Hypothalamus (tissue), 51 donors: Measurements from ENCODE around the gene RHOB.
"Not testable (repeated sequence)": the region's sequence is repeated elsewhere in the genome, so short reads cannot be mapped to it uniquely, and the experiment has no call there.

Source experiments
- DNase-seq, 51 donors: peaks; one replicate each; lab custom pipeline; 2025; lab: John Stamatoyannopoulos, UW

RHOB gene

DNA sequence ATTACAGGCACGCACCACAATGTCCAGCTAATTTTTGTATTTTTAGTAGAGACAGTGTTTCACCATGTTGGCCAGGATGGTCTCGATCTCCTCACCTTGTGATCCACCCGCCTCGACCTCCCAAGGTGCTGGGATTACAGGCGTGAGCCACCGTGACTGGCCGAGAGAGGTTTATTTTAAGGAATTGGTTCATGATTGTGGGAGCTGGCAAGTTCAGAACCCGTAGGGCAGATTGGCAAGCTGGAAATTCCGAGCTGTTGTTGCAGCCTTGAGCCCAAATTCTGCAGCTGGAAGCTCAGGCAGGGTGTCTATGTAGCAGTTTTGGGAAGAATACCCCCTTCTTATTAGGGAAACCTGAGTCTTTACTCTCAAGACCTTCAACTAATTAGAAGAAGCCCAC is 11.4 kb upstream of the RHOB start:
- DNase-seq = not testable (repeated sequence)

DNA sequence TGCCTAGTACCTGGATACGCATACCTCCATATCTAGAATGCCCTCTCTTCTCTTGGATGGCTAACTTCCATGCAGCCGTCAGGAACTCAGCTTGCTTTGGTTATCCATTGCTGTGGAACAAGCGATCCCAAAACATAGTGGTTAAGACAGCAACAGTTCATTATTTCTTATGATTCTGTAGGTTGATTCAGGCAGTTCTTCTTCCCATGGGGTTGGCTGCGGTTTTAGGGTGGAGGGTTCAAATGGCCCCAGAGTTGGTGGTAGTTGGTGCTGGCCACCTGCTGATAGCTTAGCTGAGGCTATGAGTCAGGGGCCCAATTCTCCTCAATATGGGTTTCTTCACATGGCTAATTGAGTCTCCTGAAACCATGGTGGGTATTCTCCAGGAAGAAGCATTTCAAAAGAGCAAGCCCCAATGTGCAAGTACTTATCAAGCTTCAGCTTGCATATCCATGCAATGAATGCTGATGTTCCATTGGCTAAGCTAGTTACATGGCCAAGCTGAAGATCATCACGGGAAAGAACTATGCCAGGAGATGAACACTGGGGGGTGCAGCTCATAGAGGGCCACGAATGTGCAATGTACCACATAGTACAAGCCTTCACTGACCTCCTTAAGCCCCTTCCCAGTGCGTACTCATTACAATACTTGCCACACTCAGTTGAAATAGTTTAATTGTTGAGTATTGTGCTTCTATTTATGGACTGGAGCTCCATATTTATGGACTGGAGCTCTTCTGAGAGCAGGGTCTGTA is 10.0 kb upstream of the RHOB start:
- no peak for DNase-seq

DNA sequence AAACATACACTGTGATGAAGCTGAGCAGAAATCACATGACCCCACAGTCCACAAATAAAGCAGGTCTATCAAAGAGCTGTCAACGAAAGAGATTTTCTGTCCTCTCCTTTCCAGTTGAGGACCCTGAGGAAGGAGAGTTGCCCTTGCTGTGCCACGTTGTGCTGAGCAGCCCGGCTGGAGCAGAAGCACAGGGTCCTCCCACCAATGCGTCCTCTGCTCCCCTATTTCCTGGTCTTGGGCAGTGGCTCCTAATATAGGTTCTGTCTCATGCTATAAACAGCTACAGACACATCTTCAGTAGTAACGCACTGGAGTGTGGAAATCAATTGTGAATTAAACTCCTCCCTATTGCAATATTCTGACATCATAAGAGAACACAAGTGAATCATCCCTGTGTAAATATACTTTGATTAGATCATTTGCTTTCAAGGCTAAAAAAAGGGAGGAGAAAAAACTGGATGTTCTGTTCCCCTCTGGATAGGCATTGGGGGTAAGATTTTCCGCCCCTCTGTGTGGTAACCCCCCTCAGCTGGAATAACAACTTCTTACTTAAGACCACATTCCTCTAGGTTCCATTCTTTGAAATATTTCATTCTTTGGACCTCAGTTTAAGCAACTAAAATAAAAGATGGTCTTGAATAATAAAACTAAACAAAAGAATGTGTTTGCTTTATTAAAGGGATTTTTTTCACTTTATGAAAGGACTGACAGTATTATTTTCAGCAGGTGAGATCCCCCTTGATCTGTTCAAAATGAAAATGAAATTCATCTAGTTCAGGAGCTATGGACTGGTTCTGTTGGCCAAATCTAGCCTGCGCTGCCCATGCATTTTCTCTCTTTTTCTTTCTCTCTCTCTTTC is 8.3 kb upstream of the RHOB start:
- no peak for DNase-seq

DNA sequence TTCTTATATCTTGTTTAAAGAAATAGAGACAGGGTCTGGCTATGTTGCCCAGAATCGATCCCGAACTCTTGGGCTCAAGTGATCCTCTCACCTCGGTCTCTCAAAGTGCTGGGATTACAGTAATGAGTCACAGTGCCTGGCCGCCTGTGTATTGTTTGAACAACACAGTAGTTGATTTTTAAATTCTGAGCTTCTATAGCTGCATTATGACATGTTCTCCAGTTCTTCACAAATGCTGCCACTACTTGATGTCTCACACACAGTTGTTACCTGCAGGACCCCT is 7.7 kb upstream of the RHOB start:
- no peak for DNase-seq

DNA sequence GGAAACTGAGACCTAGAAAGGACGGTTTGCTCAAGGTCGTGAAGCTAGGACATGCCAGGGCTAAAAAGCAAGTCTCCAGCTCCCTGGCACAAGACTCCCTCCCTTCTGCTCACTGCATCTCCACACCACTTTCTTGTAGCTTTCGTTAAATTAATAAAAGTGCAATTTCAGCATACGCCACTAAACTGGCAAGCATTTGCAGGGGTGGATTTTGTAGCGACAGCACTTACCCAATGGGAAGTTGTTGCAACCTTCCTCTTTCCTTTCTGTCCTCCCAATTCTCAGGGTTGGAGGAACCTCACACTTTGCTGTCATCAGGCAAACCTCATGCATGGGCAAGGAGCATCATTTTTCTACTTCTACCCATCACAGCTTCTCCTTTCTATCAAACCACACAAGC is 7.4 kb upstream of the RHOB start:
- DNase-seq = no peak

DNA sequence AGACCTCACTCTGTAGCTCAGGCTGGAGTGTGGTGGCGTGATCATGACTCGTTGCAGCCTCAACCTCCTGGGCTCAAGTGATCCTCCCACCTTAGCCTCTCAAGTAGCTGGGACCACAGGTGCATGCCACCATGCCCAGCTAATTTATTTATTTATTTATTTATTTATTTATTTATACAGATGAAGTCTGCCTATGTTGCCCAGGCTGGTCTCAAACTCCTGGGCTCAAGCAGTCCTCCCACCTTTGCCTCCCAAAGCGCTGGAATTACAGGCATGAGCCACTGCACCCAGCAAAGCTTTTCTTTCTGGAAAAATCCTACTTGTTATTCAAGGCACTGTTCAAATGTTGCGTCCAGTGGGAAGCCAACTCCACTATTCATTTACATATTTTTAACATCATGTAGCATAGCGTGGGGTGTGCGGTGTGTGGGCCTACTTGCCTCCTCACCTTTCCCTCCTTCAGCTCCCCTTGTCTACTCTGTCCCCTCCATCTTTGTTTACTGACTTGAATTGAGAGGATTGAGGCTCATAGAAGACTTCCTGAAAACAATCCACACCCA is 6.8 kb upstream of the RHOB start:
- no peak for DNase-seq

DNA sequence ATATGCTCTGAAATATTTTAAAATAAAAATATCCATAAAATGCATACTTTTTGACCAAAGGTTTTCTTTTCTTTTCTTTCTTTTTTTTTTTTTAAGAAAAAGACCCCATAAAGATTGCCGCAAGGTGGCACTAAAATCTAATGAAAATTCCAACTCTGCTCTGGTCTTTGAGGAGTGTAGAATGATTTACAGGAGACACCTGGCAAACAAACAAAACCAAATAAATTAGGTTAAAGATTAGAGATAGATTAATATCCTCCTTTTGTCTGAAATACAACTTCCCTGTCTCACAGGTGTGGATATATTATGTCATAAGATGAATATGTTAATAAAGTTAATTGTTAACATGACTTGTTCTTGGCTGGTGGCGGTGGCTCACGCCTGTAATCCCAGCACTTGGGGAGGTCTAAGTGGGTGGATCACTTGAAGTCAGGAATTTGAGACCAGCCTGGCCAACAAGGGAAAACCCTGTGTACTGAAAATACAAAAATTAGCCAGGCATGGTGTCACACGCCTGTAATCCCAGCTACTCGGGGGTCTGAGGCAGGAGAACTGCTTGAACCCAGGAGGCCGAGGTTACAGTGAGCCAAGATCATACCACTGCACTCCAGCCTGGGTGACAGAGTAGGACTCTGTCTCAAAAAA is 3.5 kb upstream of the RHOB start:
- DNase-seq = peak in 2 of 51 donors; percentile 31 to 51

DNA sequence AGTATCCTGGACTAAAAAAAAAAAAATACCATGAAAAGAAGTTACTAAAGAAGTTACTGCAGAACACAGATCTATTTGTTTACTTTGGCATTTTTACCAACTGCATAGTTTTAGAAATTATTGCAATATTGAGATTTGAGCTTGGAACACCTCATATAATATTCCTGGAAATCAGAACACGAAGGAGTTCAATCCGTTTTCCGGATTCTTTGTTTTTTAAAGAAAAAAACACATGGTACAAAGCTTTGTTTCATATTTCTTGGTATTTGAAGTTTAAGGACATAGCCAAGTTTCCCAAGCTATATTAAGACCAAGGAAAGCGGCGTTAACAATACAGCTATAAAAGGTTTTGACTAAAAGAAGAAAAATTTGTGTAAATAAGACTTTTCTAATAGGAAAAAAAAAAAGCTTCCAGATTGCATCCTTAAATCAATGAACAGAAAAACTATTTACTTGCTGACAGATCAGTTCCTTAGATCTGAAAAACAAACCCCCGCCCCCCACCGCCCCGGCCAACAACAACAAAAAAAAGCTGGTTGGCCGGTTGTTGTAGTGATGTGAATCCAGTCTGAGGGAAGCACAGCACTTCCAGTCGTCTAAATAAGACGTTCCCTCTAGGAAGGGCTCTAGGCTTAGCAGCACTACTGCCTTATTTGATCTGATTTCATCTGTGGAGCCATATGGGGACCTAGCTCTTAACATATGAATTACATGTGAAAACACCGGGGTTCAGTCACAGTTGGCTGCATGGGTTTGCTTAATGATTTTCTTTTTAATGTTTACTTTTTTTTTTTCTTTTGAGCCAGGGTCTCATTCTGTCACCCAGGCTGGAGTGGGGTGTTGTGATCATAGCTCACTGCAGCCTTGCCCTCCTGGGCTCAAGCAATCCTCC is 2.5 kb upstream of the RHOB start:
- peak in 3 of 51 donors; percentile 26 to 32 (median 30) for DNase-seq

DNA sequence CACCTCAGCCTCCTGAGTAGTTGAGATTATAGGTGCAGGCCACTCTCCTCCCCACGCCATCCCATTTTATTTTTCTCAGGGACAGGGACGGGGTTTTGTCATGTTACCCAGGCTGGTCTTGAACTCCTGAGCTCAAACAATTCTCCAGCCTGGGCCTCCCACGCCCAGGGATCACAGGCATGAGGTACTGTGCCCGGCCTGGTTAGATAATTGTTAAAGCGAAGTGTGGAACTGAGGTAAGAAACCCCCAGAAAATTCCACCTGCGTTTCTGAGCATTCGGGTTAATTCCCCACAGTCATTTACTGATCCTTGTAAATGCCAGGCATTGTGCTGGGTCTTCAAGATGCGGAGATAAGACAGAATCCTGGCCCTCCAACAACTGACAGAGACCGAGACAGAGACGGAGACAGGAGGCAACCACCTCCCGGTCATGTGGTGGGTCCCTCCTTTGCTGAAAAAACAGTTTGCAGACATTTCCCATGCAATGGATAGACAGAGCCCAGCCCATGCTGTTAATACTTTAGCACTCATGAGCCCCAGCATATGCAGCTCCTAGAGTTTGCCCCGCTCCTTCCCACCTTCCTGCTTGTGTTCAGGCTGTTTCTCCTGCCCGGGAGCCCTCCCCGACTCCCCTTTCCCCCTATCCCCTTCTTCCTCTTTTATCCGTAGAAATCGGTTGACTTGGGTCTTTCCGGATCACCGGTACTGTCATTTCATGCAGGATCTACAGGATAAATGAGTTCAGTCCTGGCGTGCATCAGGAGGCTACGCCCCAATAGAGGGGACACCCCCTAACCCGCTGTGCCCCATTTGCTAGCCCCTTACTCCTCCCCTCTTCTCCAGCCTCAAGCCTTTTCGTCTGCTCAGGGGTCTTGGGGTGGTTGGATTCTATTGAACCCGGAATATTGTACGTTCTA is 1.6 kb upstream of the RHOB start:
- no peak for DNase-seq

DNA sequence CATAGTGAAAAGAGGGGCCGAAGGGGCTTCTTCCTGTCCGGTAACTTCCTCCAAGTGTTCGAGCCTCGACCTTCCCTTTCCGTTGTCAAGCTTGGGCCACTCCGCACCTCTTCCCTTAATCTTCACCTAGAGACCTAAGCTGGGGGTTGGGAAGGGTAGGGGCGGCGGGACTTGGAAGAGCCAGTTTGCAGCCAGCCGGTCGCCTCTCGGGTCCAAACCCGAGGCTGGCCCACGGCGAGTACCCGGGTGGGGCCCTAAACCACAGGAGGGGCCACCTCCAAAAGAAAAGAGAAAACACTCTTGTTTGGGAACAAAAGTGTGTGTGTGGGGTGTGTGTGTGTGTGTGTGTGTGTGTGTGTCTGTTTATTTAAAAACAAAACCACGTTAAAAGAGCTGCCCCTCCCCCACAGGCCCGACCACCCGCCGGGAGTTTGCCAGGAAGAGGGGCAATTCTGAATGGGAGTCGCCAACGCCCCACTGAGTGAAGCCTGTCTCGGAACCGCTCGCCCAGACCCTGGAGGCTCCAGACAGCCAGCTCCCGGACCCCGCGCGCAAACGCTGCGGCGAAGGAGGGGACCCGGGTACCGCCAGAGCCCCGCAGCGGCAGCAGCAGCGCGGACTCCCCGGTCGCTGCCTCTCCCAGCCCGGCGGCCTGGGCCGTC is 488 bp upstream of the RHOB start:
- DNase-seq = peak in 2 of 51 donors; percentile 57 to 62

DNA sequence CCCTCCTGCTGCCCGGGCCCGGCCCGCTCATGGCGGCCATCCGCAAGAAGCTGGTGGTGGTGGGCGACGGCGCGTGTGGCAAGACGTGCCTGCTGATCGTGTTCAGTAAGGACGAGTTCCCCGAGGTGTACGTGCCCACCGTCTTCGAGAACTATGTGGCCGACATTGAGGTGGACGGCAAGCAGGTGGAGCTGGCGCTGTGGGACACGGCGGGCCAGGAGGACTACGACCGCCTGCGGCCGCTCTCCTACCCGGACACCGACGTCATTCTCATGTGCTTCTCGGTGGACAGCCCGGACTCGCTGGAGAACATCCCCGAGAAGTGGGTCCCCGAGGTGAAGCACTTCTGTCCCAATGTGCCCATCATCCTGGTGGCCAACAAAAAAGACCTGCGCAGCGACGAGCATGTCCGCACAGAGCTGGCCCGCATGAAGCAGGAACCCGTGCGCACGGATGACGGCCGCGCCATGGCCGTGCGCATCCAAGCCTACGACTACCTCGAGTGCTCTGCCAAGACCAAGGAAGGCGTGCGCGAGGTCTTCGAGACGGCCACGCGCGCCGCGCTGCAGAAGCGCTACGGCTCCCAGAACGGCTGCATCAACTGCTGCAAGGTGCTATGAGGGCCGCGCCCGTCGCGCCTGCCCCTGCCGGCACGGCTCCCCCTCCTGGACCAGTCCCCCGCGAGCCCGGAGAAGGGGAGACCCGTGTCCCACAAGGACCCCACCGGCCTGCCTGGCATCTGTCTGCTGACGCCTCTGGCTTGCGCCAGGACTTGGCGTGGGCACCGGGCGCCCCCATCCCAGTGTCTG is 767 bp downstream of the RHOB start:
- DNase-seq = peak in 41 of 51 donors; percentile 28 to 89 (median 67)

DNA sequence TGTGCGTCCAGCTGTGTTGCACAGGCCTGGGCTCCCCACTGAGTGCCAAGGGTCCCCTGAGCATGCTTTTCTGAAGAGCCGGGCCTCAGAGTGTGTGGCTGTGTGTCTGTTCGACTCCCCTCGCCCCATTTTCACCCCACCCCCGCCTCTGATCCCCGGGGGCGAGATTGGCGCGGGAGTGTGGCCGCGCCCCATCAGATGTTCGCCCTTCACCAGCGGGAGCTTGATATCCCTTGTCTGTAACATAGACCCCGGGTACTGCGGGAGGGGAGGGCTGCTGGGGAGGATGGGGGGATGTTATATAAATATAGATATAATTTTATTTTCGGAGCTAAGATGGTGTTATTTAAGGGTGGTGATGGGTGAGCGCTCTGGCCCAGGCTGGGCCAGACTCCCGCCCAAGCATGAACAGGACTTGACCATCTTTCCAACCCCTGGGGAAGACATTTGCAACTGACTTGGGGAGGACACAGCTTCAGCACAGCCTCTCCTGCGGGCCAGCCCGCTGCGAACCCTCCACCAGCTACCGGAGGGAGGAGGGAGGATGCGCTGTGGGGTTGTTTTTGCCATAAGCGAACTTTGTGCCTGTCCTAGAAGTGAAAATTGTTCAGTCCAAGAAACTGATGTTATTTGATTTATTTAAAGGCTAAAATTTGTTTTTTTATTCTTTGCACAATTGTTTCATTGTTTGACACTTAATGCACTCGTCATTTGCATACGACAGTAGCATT is 1.5 kb downstream of the RHOB start:
- peak in 21 of 51 donors; percentile 12 to 81 (median 54) for DNase-seq

DNA sequence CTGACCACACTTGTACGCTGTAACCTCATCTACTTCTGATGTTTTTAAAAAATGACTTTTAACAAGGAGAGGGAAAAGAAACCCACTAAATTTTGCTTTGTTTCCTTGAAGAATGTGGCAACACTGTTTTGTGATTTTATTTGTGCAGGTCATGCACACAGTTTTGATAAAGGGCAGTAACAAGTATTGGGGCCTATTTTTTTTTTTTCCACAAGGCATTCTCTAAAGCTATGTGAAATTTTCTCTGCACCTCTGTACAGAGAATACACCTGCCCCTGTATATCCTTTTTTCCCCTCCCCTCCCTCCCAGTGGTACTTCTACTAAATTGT is 2.1 kb downstream of the RHOB start:
- DNase-seq = no peak

DNA sequence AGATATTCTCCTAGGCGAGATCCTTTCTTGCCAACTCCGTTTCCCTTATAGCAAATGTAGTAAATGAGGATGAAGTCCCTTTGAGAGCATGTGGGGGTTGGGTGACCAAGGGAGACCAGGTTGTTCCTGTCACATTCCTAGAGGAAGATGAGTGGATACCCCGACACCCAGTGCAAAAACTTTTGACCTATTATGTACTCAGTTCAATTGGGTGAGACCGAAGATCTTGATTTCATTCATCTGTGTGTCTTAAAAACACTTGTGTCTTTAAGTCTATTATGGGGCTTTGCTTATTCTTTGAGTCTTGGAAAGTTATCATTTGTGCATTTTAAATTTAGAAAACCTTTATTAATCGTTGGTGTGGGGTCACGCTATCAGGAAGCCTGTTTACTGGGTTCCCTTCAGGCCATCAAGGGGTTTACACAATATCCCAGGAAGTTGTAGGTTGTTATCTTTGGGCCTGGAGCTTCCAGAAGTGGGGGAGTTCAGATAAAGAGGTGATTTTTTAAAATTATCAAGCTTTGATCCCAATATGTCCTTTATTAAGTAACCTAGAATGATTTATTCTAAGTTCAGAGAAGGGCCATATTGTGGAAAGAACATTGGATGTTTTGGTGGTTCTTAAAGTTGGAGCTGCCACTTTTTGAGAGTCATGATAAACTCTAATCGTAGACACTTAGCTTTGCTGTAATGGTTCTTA is 2.8 kb downstream of the RHOB start:
- peak in 4 of 51 donors; percentile 18 to 57 (median 27) for DNase-seq

DNA sequence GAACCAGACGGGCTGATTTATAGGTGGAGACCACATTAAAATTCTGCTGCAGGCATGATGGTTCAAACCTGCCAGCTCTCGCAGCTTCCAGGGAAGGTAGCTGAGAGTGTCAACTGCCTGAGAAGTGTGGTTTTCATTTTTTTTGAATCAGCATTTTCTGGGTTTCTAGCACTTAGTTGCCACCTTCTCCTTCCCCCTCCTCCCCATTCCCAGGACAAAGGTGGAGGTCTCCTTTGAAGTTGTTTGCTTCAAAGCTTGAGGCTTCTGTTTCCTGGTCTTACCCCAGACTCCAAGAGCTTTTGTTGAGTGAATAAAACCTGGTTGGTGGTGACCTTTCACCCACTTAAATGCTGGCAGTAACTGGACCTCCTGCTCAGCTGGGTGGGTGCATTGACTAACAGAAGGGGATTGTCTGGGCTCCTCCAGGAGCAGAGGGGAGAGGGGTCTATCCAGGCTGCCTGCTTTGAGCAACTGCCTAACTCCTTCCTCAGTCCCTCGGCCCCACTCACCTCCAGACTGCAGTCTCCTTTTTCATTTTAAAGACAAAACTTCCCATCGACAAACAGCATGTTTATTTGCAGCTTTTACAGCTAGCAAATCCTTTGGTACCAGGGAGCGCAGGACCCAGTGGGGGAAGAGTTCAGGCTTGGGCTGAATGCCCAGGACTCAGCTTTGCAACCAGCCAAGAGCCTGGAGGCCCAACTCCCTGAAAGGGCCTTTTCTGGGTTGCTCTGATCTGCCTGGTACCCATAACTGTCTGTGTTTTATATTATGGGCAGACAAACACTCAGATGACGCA is 3.5 kb downstream of the RHOB start:
- peak in 47 of 51 donors; percentile 35 to 95 (median 78) for DNase-seq

DNA sequence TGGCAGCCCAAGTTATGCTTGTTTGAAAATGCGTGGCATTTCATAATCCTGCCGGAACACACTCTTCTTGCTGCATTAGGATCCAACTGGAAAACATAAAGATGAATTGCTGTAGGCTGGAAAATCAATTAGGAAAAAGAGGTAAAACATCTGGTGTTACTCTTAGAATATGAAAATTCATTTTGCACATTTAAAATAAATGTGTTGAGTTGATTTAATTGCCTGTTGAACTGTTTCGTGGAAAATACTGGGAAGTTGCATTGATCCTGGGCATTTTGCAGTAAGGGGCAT is 4.1 kb downstream of the RHOB start:
- no peak for DNase-seq
